Brain microvascular endothelial cell (primary cell): ENCODE measurements around the gene COA1.
A peak's percentile ranks its signal among the peaks of the same experiment; 100 is the strongest.
"Not testable (repeated sequence)": the region's sequence is repeated elsewhere in the genome, so short reads cannot be mapped to it uniquely, and the experiment has no call there.

Experiments used
- DNase-seq: peaks from one replicate; pipeline ENCODE4 v3.0.0-alpha.2; 2020
- H3K27ac ChIP-seq: fragments of 250-450 bp; sonication (Bioruptor Pico); 2 replicates; pipeline ENCODE4 v1.5.1; 2020; ENCODE audit warnings: mild to moderate bottlenecking, moderate library complexity
- H3K27me3 ChIP-seq: fragments of 250-450 bp; sonication (Bioruptor Pico); replicated peaks from 2 replicates; pipeline ENCODE4 v1.5.1; 2020; ENCODE audit warnings: mild to moderate bottlenecking
- H3K36me3 ChIP-seq: fragments of 250-450 bp; sonication (Bioruptor Pico); replicated peaks from 2 replicates; pipeline ENCODE4 v1.5.1; 2020; ENCODE audit warnings: mild to moderate bottlenecking
- H3K4me3 ChIP-seq: 2 replicates; pipeline ENCODE4 v1.5.1; 2011; ENCODE audit warnings: low read depth, mild to moderate bottlenecking, control low read depth, low read length, moderate library complexity
- in situ Hi-C: cut with HindIII; loops from 2 replicates; pipeline ENCODE4 v1.10.0; 2017; ENCODE audit warnings: low sequenced_read_pairs, low pct_ligation_motif_present
- TF ChIP-seq, protein P1 (sequence below): IDR thresholded peaks from 2 replicates; pipeline ENCODE4 v1.5.1; 2011; ENCODE audit warnings: low read depth, mild to moderate bottlenecking, moderate library complexity, low read length, control low read depth, inconsistent platforms; ENCODE audit errors: missing control alignments

COA1 gene, protein sequence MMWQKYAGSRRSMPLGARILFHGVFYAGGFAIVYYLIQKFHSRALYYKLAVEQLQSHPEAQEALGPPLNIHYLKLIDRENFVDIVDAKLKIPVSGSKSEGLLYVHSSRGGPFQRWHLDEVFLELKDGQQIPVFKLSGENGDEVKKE

DNA sequence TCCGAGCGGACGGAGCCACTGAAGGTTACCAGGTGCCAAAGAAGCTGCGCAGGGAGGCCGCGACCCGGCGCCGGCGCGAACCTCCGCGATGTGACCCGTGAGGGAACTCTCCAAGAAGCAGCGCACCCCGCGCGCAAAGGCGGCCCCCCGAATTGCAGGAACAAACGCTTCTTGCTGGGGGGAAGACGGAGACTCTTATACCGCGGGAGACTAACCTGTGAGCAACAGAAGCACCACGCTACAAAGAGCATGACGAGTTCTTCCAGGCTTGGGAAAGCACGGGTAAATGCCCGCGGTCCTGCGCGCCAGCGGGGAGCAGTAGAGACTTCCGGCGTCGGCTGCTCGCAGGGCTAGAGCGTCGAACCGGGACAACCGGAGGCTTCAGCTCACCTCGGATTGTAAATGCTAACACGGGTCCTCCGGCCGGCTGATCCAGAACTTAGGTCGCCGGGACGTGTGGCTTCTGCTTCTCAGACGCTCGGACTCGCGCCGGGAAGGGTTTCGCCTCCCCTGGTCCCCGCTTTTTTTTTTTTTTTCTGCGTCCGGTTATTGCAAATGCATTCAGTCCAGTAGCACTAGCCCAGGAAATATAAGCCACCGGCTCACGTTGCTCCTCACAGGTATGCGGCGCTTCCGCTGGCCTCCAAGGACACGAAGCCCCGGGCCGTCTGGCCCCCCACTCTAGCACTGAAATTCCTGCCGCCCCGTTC, at the start of gene COA1:
Gene COA1, minus strand, starts transcription at position 310 of the 710 bp plus-strand sequence. CDS start 80,909 bp downstream, outside the sequence.
- H3K27me3 ChIP-seq, result no peaks in the 10 kb centered on the region
- peak within 1 kb of the TSS; percentile 59 for H3K27ac ChIP-seq
- in situ Hi-C loops, result no loop called here
- no peaks in the 10 kb centered on the region for H3K36me3 ChIP-seq
- DNase-seq, result peak; percentile 84
- TF ChIP-seq, protein P1, sequence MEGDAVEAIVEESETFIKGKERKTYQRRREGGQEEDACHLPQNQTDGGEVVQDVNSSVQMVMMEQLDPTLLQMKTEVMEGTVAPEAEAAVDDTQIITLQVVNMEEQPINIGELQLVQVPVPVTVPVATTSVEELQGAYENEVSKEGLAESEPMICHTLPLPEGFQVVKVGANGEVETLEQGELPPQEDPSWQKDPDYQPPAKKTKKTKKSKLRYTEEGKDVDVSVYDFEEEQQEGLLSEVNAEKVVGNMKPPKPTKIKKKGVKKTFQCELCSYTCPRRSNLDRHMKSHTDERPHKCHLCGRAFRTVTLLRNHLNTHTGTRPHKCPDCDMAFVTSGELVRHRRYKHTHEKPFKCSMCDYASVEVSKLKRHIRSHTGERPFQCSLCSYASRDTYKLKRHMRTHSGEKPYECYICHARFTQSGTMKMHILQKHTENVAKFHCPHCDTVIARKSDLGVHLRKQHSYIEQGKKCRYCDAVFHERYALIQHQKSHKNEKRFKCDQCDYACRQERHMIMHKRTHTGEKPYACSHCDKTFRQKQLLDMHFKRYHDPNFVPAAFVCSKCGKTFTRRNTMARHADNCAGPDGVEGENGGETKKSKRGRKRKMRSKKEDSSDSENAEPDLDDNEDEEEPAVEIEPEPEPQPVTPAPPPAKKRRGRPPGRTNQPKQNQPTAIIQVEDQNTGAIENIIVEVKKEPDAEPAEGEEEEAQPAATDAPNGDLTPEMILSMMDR, result peak; percentile 11
- H3K4me3 ChIP-seq, result peak within 1 kb of the TSS; percentile 92

DNA sequence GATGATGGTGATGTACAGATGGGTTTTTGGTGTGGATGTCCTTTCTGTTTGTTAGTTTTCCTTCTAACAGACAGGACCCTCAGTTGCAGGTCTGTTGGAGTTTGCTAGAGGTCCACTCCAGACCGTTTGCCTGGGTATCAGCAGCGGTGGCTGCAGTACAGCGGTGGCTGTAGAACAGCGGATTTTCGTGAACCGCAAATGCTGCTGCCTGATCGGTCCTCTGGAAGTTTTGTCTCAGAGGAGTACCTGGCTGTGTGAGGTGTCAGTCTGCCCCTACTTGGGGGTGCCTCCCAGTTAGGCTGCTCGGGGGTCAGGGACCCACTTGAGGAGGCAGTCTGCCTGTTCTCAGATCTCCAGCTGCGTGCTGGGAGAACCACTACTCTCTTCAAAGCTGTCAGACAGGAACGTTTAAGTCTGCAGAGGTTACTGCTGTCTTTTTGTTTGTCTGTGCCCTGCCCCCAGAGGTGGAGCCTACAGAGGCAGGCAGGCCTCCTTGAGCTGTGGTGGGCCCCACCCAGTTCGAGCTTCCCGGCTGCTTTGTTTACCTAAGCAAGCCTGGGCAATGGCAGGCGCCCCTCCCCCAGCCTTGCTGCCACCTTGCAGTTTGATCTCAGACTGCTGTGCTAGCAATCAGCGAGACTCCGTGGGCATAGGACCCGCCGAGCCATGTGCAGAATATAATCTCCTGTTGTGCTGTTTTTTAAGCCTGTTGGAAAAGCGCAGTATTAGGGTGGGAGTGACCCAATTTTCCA, 49.1 kb upstream of the COA1 start:
- H3K4me3 ChIP-seq, H3K36me3 ChIP-seq, H3K27me3 ChIP-seq, DNase-seq, H3K27ac ChIP-seq, in situ Hi-C loops: not testable (repeated sequence)

DNA sequence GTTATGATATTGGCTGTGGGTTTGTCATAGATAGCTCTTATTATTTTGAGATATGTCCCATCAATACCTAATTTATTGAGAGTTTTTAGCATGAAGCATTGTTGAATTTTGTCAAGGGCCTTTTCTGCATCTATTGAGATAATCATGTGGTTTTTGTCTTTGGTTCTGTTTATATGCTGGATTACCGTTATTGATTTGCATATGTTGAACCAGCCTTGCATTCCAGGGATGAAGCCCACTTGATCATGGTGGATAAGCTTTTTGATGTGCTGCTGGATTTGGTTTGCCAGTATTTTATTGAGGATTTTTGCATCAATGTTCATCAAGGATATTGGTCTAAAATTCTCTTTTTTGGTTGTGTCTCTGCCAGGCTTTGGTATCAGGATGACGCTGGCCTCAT, 45.9 kb upstream of the COA1 start:
- H3K36me3 ChIP-seq, H3K27ac ChIP-seq, in situ Hi-C loops, H3K4me3 ChIP-seq, H3K27me3 ChIP-seq, DNase-seq: not testable (repeated sequence)

DNA sequence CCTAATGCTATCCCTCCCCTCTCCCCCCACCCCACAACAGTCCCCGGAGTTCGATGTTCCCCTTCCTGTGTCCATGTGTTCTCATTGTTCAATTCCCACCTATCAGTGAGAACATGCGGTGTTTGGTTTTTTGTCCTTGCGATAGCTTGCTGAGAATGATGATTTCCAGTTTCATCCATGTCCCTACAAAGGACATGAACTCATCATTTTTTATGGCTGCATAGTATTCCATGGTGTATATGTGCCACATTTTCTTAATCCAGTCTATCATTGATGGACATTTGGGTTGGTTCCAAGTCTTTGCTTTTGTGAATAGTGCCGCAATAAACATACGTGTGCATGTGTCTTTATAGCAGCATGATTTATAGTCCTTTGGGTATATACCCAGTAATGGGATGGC, 43.9 kb upstream of the COA1 start:
- in situ Hi-C loops, H3K27me3 ChIP-seq, H3K4me3 ChIP-seq, DNase-seq, H3K36me3 ChIP-seq, H3K27ac ChIP-seq: not testable (repeated sequence)

DNA sequence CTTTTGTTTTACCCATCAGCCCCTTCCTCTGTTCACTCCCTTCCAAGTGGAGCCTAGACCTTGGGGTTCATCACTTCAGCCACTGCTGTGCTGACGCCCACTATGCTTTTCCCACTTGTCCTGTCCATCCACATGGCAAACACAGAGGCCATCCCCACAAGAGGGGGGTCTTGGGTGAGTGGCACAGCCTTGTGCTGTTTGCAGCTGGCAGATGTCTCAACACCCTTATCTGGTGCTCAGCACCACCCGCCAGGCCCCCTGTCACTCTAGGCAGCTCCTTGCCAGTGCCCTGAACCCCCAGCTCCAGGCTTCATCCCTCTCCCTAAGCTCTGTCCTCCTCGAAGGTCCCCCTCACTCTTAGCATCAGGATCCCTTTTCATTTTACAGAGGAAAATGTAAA, 42.2 kb upstream of the COA1 start:
- TF ChIP-seq, protein P1, result no peak
- Histone ChIP-seq H3K27me3 (no peaks in the 10 kb centered on the region), H3K27ac (no peak overlapping the region), H3K36me3 (peaks cover 3% of the 10 kb centered on the region), H3K4me3 (no peak overlapping the region)
- DNase-seq, result no peak
- in situ Hi-C loops, result no loop called here

DNA sequence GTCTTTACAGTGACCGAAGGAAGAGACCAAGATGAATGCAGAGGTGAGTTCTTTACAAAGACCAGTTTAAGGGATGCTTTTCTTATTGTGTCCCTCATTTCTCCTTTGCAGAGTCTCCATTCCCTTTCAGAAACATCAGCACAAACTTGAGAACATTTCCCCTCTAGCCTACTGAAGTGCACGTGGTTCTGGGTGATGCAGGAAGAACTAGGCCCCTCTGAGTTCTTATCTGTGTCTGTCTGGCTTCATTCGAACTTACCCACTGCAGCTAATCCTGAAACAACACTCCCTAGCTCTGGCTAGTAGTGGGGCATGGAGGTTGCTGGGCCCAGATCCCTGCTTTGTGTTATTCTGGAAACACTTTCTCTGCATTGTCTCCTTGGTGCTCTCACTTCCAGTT, 41.8 kb upstream of the COA1 start:
- no peak overlapping the region for H3K27ac ChIP-seq
- H3K27me3 ChIP-seq, result no peaks in the 10 kb centered on the region
- in situ Hi-C loops, result no loop called here
- no peak overlapping the region for H3K4me3 ChIP-seq
- DNase-seq, result no peak
- TF ChIP-seq, protein P1, result no peak
- peaks cover 3% of the 10 kb centered on the region for H3K36me3 ChIP-seq

DNA sequence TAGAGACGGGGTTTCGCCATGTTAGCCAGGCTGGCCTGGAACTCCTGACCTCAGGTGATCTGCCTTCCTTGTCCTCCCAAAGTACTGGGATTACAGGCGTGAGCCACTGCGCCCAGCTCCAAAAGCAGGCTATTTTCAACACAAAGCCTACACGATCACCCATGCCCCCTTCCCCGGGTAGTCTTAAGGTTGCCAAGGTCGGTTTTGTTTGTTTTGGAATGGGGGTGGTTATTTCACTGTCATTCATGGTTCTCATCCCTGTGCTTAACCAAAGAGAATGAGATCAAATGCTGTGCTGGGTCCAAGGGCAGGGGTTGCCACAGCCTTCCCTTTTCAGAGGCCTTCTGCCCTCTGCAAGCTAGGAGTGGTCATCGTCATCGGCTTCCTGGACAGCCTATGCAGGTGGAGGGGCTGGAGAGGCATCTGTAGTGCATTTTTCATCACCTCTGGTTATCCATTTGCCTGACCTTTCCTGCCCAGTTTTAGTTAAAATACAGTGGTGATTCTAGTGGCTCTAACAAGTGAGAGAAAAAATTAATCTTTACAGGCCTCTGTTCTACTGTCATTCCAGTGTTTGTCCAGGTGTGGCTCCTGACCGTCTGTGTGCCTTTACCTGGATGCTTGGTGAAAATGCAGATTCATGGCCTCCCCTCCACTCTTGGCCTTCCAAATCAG, 40.6 kb upstream of the COA1 start:
- no peaks in the 10 kb centered on the region for H3K27me3 ChIP-seq
- TF ChIP-seq, protein P1, result no peak
- in situ Hi-C loops, result no loop called here

More for the DNA sequence above, 40.6 kb upstream of the COA1 start:
- Histone ChIP-seq H3K27ac (no peak overlapping the region), H3K4me3 (no peak overlapping the region), H3K36me3 (peaks cover 3% of the 10 kb centered on the region)
- no peak for DNase-seq
